SK-N-SH (cell line): ENCODE results near the gene ZNF532. TPM values are rescaled to one million over a fixed set of nuclear protein-coding genes. Genes with fewer than 3 reads are reported as not detected.

Experiments used
- CTCF ChIA-PET: fragments of 300-600, 350-600 bp; formaldehyde crosslinking; extraction: SDS; loops from one replicate; lab custom pipeline; 2021; lab: Yijun Ruan, JAX
- POLR2A ChIA-PET: fragments of 350-600 bp; sonication (Branson Sonifier 250); formaldehyde crosslinking; extraction: SDS; loops from one replicate; lab custom pipeline; 2020; ENCODE audit warnings: antibody characterized with exemption, inconsistent platforms; lab: Yijun Ruan, JAX
- DNase-seq: peaks from one replicate; pipeline ENCODE4 v3.0.0; 2012
- H2AFZ ChIP-seq: fragments of 200-600 bp; sonication (generic); 2 replicates; pipeline ENCODE4 v1.8.1; 2016; ENCODE audit warnings: antibody characterized with exemption, mild to moderate bottlenecking, low read depth
- H3F3A ChIP-seq: fragments of 200-600 bp; sonication (generic); replicated peaks from 2 replicates; pipeline ENCODE3; 2016; ENCODE audit warnings: antibody characterized with exemption, mild to moderate bottlenecking; ENCODE audit not compliant: insufficient read depth
- H3K27ac ChIP-seq, 2 experiments: fragments of 200-500 bp in 1 of 2; fragments of 200-600 bp in 1 of 2; sonication (Bioruptor generic) in 1 of 2; sonication (generic), shearing (Covaris generic) in 1 of 2; 2 replicates each; pipeline versions ENCODE4 v1.5.1 to v1.6.1; 2014 to 2016; ENCODE audit warnings: low read depth in 2 of 2, inconsistent platforms in 1 of 2, low read length in 1 of 2, mild to moderate bottlenecking in 1 of 2, mixed read lengths in 1 of 2
- H3K27me3 ChIP-seq: fragments of 200-600 bp; sonication (generic), shearing (Covaris generic); 2 replicates; pipeline ENCODE4 v1.6.1; 2016; ENCODE audit warnings: mixed run types; ENCODE audit not compliant: insufficient read depth
- H3K36me3 ChIP-seq, 2 experiments: fragments of 200-500 bp in 1 of 2; fragments of 200-600 bp in 1 of 2; sonication (Bioruptor generic) in 1 of 2; sonication (generic) in 1 of 2; replicated peaks in 1 of 2; 2 replicates each; pipeline versions ENCODE3 to v1.5.1; 2014 to 2016; ENCODE audit warnings: low read length in 1 of 2, mild to moderate bottlenecking in 1 of 2; ENCODE audit not compliant: insufficient read depth in 2 of 2, control insufficient read depth in 1 of 2
- H3K4me1 ChIP-seq, 2 experiments: fragments of 200-500 bp in 1 of 2; fragments of 200-600 bp in 1 of 2; sonication (Bioruptor generic) in 1 of 2; sonication (generic), shearing (Covaris generic) in 1 of 2; 2 replicates each; pipeline versions ENCODE4 v1.5.1 to v1.6.1; 2014 to 2016; ENCODE audit warnings: low read depth in 1 of 2, low read length in 1 of 2, mixed run types in 1 of 2; ENCODE audit not compliant: insufficient read depth in 2 of 2, control insufficient read depth in 1 of 2
- H3K4me2 ChIP-seq: fragments of 200-600 bp; sonication (generic), shearing (Covaris generic); 2 replicates; pipeline ENCODE4 v1.6.1; 2017; ENCODE audit warnings: mixed run types
- H3K4me3 ChIP-seq, 2 experiments: fragments of 200-500 bp in 1 of 2; fragments of 200-600 bp in 1 of 2; sonication (Bioruptor generic) in 1 of 2; sonication (generic), shearing (Covaris generic) in 1 of 2; 2 replicates each; pipeline versions ENCODE4 v1.5.1 to v1.8.1; 2014 to 2016; ENCODE audit warnings: low read depth in 2 of 2, inconsistent platforms in 1 of 2, low read length in 1 of 2, mild to moderate bottlenecking in 1 of 2, mixed read lengths in 1 of 2, moderate library complexity in 1 of 2
- H3K79me2 ChIP-seq: fragments of 200-600 bp; sonication (generic); 2 replicates; pipeline ENCODE4 v1.8.1; 2017; ENCODE audit warnings: mild to moderate bottlenecking; ENCODE audit not compliant: insufficient read depth
- H3K9ac ChIP-seq: fragments of 200-600 bp; sonication (generic); 2 replicates; pipeline ENCODE4 v1.6.1; 2017; ENCODE audit warnings: mixed run types
- H3K9me2 ChIP-seq: fragments of 200-600 bp; sonication (generic); 2 replicates; pipeline ENCODE4 v1.6.1; 2017; ENCODE audit warnings: mixed run types
- H3K9me3 ChIP-seq: fragments of 200-600 bp; sonication (generic); 2 replicates; pipeline ENCODE4 v1.6.1; 2017; ENCODE audit warnings: mixed run types, mild to moderate bottlenecking, moderate library complexity
- H4K20me1 ChIP-seq: fragments of 200-600 bp; sonication (generic); 2 replicates; pipeline ENCODE4 v1.6.1; 2017; ENCODE audit warnings: mild to moderate bottlenecking, mixed run types; ENCODE audit not compliant: insufficient read depth
- ELF1 ChIP-seq: IDR thresholded peaks from 2 replicates; pipeline ENCODE4 v1.4.0; 2012
- FOXM1 ChIP-seq: IDR thresholded peaks from 2 replicates; pipeline ENCODE4 v1.4.0; 2012; ENCODE audit warnings: low read depth, mild to moderate bottlenecking
- MAX ChIP-seq: IDR thresholded peaks from 2 replicates; pipeline ENCODE4 v1.4.0; 2012; ENCODE audit warnings: low read depth
- MXI1 ChIP-seq: IDR thresholded peaks from 2 replicates; pipeline ENCODE4 v1.6.1; 2012; ENCODE audit warnings: mild to moderate bottlenecking, low read depth, low read length, improper control_type of control experiment
- NFIC ChIP-seq: IDR thresholded peaks from 2 replicates; pipeline ENCODE4 v1.4.0; 2012; ENCODE audit warnings: borderline replicate concordance
- NRF1 ChIP-seq: IDR thresholded peaks from 2 replicates; pipeline ENCODE4 v1.6.1; 2012; ENCODE audit warnings: low read depth, mild to moderate bottlenecking, low read length
- RAD21 ChIP-seq: IDR thresholded peaks from 2 replicates; pipeline ENCODE4 v1.6.1; 2012; ENCODE audit warnings: mild to moderate bottlenecking, low read length
- RCOR1 ChIP-seq: fragments of 150-350 bp; IDR thresholded peaks from 2 replicates; pipeline ENCODE4 v1.6.1; 2017; ENCODE audit warnings: antibody characterized with exemption, low read length
- REST ChIP-seq: IDR thresholded peaks from 2 replicates; pipeline ENCODE4 v1.6.1; 2012; ENCODE audit warnings: mild to moderate bottlenecking, low read depth, low read length, moderate library complexity
- RFX5 ChIP-seq: IDR thresholded peaks from 2 replicates; pipeline ENCODE4 v1.6.1; 2012; ENCODE audit warnings: mild to moderate bottlenecking, improper control_type of control experiment, low read length
- TAF1 ChIP-seq: IDR thresholded peaks from 2 replicates; pipeline ENCODE4 v1.6.1; 2012; ENCODE audit warnings: low read depth, mild to moderate bottlenecking, low read length, moderate library complexity, borderline replicate concordance
- TCF12 ChIP-seq: IDR thresholded peaks from 2 replicates; pipeline ENCODE4 v1.4.0; 2012
- USF2 ChIP-seq: fragments of 150-350 bp; IDR thresholded peaks from 2 replicates; pipeline ENCODE4 v1.6.1; 2017; ENCODE audit warnings: antibody characterized with exemption, low read length, low read depth, borderline replicate concordance
- WGBS: methylation state at CpG from one replicate; pipeline ENCODE4 v1.1.6; 2017; ENCODE audit warnings: low lambda C conversion rate; 5-methylcytosine and 5-hydroxymethylcytosine counted together
- polyA plus RNA-seq, 3 experiments: library from polyadenylated mRNA; depleted of rRNA; stranded (reverse); fragments of >200 nt; gene quantifications; 2 replicates each; pipeline ENCODE4 v1.2.3, GENCODE V29; 2012
- TF ChIP-seq, protein P1 (sequence below): fragments of 150-350 bp; IDR thresholded peaks from 2 replicates; pipeline ENCODE4 v1.6.1; 2016; ENCODE audit warnings: mild to moderate bottlenecking, low read depth, low read length

Gene ZNF532
- polyA plus RNA-seq, 1 of the 3 experiments (the other 2 are of a cell fraction) = 34.7 TPM

DNA sequence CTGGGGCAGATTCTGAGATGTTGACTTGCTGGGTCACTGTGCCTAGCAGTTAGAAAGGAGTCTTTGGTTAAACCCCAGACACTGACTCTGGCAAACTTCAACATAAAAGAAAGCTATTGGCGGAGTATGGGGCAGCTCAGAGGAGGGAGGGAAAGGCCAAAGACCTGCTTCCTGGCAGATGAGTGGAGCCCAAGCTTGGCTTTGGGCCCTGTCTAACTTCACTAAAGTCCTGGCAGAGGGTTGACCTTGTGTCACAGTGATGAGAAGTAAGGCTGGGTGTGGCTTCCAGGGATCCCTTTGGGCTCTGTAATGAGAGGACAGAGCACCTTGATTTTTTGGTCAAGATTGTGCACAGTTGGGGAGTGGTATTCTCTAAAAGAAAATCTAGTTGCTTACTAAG is 145.2 kb downstream of the ZNF532 start:
- CTCF ChIA-PET = no interaction called here
- no peak overlapping the region for H3K9ac ChIP-seq
- no peak overlapping the region for H3K27ac ChIP-seq
- no peaks in the 10 kb centered on the region for H3K9me2 ChIP-seq
- H4K20me1 ChIP-seq = no peaks in the 10 kb centered on the region
- H3K4me2 ChIP-seq = no peak overlapping the region
- TF ChIP-seq RFX5 (no peak), USF2 (no peak), NFIC (no peak), MAX (no peak), FOXM1 (no peak)
- H3F3A ChIP-seq = peaks cover 20% of the 10 kb centered on the region
- peaks cover 11 to 26% of the 10 kb centered on the region in 2 experiments; a peak in 3 of 4 replicates for H3K4me1 ChIP-seq
- no peak overlapping the region for H2AFZ ChIP-seq
- H3K36me3 ChIP-seq = no peaks in the 10 kb centered on the region
- H3K79me2 ChIP-seq = no peaks in the 10 kb centered on the region
- no peak for DNase-seq
- no peaks in the 10 kb centered on the region for H3K27me3 ChIP-seq
- WGBS = 100% methylated on average over 1 of the region's 1 CpG
- no peak overlapping the region for H3K4me3 ChIP-seq
- H3K9me3 ChIP-seq = no peaks in the 10 kb centered on the region
- POLR2A ChIA-PET = no interaction called here

GRCh38 chr18:59011289-59011688 is 146.6 kb downstream of the ZNF532 start:
- H3K27me3 ChIP-seq = no peaks in the 10 kb centered on the region
- H2AFZ ChIP-seq = no peak overlapping the region
- H3K27ac ChIP-seq = no peak overlapping the region
- H3K9me2 ChIP-seq = no peaks in the 10 kb centered on the region
- H3K9me3 ChIP-seq = no peaks in the 10 kb centered on the region
- no peaks in the 10 kb centered on the region for H3K79me2 ChIP-seq
- H3K36me3 ChIP-seq = no peaks in the 10 kb centered on the region
- TF ChIP-seq TAF1 (no peak), ELF1 (no peak), RFX5 (no peak)
- TF ChIP-seq, protein P1, sequence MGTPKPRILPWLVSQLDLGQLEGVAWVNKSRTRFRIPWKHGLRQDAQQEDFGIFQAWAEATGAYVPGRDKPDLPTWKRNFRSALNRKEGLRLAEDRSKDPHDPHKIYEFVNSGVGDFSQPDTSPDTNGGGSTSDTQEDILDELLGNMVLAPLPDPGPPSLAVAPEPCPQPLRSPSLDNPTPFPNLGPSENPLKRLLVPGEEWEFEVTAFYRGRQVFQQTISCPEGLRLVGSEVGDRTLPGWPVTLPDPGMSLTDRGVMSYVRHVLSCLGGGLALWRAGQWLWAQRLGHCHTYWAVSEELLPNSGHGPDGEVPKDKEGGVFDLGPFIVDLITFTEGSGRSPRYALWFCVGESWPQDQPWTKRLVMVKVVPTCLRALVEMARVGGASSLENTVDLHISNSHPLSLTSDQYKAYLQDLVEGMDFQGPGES = no peak
- no peaks in the 10 kb centered on the region for H4K20me1 ChIP-seq
- peaks cover 20% of the 10 kb centered on the region for H3F3A ChIP-seq
- 91% methylated on average over 4 of the region's 4 CpGs for WGBS
- no peak overlapping the region for H3K9ac ChIP-seq
- DNase-seq = no peak
- peaks cover 6 to 16% of the 10 kb centered on the region in 2 experiments; a peak in 3 of 4 replicates for H3K4me1 ChIP-seq
- ChIA-PET CTCF (interaction anchor here (1.2 kb wide), 2 partner anchors 53 to 59 kb away, joined by 3 to 4 read pairs; no protein-coding TSS in a partner anchor), POLR2A (interaction anchor here (0.6 kb wide), 1 partner anchor 29 kb away, joined by 3 read pairs; no protein-coding TSS in a partner anchor)
- H3K4me3 ChIP-seq = no peak overlapping the region
- no peak overlapping the region for H3K4me2 ChIP-seq

GRCh38 chr18:59011786-59012185 is 147.1 kb downstream of the ZNF532 start:
- no peaks in the 10 kb centered on the region for H3K36me3 ChIP-seq
- POLR2A ChIA-PET = interaction anchor here (0.7 kb wide), 1 partner anchor 229 kb away, joined by 3 read pairs; no protein-coding TSS in a partner anchor
- TF ChIP-seq MXI1 (no peak), NRF1 (no peak), RCOR1 (no peak), REST (no peak), TAF1 (no peak), MAX (no peak), TCF12 (no peak), RAD21 (no peak)
- TF ChIP-seq, protein P1 = no peak

More at GRCh38 chr18:59011786-59012185, 147.1 kb downstream of the ZNF532 start:
- Histone ChIP-seq H3K27ac (no peak overlapping the region), H3K27me3 (no peaks in the 10 kb centered on the region), H3K4me2 (no peak overlapping the region), H2AFZ (no peak overlapping the region), H3K9me3 (no peaks in the 10 kb centered on the region), H3K4me3 (no peak overlapping the region), H3K79me2 (no peaks in the 10 kb centered on the region), H3K9ac (no peak overlapping the region), H4K20me1 (no peaks in the 10 kb centered on the region), H3K4me1 (peaks cover 6 to 16% of the 10 kb centered on the region in 2 experiments; a peak in 3 of 4 replicates), H3F3A (peaks cover 20% of the 10 kb centered on the region), H3K9me2 (no peaks in the 10 kb centered on the region)
- 91% methylated on average over 5 of the region's 5 CpGs for WGBS
- CTCF ChIA-PET = interaction anchor here (0.8 to 1.3 kb wide), 3 partner anchors 10 to 199 kb away, joined by 3 to 5 read pairs (median 4); no protein-coding TSS in a partner anchor
- DNase-seq = no peak
